Measurements from ENCODE around the gene SOS2.

- TF ChIP-seq EZH2phosphoT487 (IDR thresholded peaks at IDR 0.05; ENCODE audit: insufficient read depth, low read depth) (no peak), EZH2 (IDR thresholded peaks at IDR 0.05; ENCODE audit: insufficient read depth, poor library complexity, severe bottlenecking) (no peak)
Measured at GRCh38 chr14:50106178-50106577, 125.2 kb downstream of the SOS2 start.
